Inferior parietal cortex (tissue), 1 donor: ENCODE measurements around the gene CHST15.

ENCODE experiments used
- DNase-seq: peaks from one replicate; pipeline ENCODE4 v3.0.0-alpha.2; 2016; ENCODE audit errors: extremely low spot score

The CHST15 gene

DNA sequence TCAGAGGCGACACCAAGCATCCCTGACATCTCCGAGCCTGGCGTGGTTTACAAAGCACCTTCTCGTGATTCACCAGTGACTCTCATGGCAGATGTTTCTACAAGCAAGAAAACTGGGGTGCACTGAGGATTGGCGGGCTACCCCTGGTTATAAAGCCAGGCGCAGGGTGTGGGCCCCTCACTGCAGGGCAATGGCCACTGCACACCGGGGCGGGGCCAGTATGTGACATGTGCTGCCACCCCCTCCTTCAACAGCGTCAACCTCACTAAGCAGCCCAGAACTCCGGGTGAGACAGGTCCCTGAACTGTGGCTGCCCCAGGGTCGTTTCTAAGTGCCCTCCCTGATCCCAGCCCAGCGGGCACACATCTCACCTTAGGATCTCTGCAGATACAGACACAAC, 63.8 kb downstream of the CHST15 start:
- no peak for DNase-seq

DNA sequence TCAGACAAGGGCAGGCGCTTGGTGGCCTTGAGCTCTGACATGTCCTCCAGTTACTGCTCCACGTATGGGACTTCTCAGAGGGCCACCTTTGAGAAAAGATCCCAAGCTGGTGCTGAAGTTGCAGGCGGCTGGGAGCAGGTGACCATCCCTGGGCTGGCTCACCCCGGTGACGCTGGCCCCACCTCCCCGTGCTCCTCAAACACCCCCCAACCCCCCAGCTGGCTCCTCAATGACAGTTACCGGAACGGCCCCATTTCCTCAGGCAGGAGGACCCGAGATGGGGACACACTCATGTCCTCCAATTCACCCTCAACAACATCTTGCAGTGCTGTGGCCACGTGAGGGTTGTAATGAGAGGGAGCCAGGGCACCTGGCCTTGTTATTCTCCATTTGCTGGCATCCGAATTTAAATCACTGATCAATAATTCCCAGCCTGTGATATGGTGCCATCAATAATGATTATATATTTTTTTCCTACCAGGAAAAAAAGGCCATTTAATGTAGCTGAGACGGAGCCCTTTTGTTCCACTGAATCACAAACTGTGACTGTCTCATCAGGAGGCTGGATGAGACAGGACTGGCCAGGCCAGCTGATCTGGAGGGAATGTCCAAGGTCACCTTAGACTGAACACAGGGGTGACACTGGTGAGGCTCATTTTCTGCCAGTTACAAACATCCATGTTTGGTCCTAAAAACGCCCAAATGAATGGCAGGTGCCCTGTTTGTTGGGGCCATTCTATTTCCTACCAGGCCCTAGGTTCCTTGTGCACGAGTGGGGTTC, 64.5 kb downstream of the CHST15 start:
- no peak for DNase-seq

DNA sequence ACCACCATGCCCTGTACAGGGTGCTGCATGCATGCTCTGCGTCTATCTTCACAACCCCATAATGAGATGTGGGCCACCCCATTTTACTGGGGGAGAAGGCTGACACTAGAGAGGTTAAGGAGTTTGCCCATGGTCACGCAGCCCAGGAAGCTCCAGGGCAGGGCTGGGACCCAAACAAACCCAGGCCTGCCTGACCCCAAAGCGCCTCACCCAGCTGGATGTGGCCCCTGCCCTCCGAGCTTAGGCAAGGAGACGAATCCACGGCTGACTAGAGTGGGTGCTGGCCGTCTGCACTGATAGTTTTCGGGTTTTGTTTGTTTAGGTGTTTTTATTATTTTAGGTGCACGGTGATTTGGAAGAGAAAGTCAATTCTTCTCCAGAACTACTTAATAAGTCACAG, 65.7 kb downstream of the CHST15 start:
- no peak for DNase-seq

DNA sequence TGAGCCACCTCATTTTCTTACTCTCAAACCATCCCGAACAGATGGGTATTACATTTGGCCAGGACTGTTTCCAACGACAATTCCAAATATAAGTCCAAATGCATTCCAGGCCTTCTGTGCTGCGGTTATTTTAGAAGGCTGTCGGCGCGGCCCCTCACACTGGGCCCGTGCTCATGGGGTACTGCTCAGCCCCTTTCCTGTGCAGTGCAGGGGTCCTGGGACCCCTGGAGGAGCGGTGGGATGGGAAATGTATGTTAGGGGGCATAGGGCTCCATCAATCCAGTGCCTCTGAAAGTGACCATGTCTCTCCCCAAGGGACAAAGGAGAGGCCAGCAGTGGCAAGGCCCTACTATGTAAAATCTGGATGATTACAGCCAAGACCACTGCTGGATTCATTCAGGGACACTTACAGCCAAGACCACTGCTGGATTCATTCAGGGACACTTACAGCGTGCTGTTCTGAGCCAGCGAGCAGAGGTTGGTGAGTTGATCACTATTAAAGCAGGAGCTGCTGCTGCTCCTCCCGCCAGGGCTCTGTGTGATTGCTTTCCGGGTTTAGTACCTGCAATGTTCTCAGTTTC, 66.3 kb downstream of the CHST15 start:
- no peak for DNase-seq

DNA sequence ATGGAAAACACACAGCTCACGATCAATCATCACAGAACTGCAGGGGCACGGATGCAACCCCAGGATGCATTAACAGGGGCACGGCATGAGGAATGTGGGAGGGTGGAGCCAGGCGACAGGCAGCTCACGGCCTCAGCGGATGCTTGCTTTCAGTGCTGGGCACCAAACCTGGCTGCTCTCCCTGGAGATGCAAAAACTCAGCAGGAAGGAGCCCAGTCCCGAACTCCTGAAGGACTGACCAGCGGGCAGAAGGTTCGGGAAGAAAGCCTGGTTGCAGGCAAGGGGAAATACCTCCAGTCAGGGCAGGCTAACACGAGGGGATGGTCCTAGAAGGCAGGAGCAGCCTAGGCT, 66.8 kb downstream of the CHST15 start:
- DNase-seq, result no peak

DNA sequence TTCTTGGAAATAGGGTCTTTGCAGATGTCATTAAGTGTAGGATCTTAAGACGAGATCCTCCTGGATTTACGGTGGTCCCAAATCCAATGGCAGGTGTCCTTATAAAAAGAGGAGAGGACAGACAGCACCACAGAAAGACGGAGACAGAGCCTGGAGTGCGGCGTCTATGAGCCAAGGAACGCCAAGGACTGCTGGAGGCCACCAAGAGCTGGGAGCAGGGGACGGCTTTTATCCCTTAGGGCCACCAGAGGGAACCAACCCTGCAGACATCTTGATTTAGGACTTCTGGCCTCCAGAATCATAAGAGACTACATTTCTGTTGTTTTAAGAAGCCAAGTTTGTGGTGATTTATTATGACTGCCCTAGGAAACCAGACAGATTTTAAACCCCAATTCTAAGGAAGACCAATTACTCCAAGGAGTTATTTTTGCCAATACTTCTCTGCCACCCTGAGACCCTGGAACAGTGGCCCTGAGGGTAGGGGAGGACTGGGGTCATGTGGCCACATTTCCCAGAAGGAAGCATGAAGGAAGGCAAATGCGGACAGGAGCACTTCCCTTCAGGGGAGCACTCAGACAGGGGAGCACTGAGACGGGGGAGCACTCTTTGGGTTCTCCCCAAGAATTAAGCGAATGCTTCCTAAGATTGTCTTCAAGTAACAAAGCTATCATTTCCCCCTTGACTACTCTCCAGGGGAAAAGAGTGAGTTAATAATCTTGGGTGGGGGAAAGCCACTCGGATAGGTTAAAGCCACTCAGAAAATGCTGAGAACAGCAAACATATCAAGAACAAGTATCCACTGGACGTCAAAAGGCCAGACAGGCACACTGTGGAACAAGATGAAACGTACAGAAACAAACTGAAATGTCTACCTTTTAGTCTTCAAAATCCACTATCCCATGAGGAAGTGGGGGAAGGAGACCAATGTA, 67.5 kb downstream of the CHST15 start:
- no peak for DNase-seq

DNA sequence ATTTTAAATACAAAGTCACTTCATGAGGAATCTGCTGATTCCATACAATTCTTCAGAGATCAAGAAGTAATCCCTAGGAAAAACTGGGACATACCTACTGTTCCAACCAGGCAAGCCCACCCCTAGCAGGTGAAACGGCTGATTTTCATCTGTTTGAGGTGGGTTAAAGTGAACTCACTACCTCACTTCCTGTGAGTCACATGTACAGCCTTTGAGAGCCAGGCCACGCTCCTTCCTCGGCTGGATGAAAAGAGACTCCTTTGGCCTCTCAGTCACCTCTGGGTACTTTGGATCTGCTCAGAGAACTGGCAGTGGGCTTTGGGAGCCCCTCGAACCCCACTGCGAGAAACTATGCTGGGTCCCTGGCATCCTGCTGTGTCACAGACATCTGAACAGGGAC, 68.2 kb downstream of the CHST15 start:
- no peak for DNase-seq

DNA sequence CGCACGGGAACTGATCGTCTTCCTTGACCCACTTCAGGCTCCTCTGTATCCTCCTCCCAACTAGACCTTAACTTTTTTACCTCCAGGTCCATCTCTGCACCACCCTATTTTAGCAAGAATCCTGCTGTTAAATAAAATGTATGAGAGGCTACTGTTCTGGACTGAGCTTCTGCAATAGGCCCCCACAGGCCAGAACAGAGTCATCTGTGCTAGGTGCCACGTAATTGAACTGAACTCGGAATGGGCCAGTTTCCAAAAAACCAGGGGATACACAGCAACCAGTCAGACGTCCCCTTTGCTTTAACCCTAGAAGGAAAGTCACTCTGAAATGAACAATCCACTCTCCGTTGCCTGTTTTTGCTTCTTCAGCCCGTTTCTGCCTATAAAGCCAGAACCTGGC, 71.3 kb downstream of the CHST15 start:
- DNase-seq, result no peak

DNA sequence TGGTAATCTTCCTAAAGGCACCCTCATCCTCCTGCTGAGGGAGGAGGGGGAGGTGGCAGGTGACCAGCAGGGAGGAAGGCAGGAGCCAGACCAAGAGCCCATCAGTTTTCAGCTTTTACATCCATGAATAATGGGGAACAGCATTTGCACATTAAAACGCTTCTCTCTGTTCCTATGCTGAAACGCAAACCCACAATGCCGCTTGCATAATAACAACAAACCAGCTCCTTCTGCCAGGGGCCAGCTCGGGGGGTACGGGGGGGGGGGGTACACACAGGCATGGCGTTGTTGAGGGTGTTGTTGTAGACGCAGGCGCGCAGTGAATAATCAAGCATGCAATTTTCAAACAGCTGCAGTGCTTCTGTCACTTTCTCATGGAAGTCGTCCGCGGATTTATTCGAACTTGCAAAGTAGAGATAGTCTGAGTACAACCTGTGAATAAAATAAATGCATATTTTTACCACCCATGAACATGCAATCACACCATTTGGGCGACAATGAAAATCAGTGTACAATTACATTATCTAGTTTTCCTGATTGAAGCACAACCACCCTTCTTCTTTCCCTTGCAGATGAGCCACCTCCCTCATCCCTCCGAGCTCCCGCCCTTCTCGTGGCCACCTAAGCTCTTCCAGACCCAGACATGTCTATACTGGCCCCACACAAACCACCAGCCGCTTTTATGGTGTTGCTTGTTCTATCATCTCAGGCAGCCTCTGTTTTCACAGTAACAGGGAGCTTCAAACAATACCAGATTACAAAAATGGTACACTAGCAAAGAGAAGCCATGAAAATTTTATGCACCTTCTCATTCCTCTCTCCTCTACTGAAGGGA, 72.2 kb downstream of the CHST15 start:
- DNase-seq, result no peak

DNA sequence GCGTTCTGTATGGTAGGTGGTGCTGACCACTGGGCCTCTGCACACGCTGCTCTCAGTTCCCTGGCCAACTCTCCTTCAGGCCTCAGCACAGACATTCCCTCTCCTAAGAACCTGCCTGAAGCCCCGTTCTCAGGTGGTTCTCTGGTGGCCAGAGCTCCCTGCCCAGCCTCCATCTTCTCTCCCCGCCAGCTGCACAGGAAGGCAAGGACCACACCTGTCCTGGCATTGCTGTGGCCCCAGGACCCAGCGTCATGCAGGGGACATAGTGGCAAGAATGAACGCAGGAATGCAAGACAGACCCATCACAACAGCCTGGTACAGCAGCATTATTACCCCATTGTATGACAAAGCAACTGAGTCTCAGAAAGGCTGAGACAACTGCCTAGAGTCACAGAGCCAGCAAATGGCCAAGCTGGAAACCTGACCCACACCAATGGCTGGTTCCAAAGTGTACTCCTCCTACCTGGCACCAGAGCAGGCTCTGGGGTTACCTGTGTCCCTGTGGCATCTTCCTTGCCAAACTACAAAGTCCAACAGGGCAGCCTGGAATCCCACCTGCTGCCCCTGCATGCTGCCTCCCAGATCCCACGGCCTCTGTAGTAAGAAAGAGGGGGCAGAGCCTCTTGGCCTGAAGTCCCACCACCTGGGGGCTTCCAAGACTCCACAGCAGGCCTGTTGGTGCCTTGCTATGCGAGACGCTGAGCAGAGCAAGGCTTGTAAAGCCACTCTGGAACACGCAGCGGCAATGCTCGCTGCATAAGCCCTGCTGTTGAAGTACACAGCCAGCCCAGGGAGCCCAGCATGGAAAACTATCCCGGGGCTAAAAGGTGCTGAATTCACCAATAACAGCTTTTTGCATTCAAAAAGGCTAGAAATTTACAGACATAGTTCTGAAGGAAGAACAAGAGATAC, 73.3 kb downstream of the CHST15 start:
- DNase-seq, result no peak

DNA sequence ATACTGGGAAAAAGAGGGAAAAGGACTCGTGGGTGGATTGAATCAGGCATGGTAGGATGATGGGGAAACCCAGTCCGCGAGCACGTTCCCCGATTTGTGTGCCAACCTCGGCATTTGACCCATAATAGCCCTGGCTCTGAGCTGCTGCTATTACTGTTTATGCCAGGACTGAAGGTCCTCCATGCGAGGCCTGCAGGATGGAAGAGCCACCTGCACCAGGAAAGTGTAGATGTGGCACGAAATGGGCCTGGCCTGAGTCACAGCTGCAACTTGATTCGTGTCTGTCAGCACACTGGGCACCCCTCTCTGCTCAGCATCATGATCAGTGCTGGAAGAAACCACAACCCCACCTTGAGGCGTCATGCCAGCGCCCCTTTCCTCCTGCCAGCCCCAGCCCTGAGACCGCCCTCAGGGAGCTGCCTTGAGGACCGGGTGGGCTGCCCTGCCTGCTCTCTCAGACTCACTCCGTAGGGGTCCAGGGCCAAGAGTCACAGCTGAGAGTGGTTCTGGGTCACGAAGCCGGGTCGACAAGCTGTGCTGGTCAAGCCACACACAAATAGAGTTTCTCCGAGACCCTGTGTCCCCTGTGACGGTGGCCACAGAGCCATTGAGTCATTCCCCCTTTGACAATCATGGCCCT, 74.4 kb downstream of the CHST15 start:
- no peak for DNase-seq

DNA sequence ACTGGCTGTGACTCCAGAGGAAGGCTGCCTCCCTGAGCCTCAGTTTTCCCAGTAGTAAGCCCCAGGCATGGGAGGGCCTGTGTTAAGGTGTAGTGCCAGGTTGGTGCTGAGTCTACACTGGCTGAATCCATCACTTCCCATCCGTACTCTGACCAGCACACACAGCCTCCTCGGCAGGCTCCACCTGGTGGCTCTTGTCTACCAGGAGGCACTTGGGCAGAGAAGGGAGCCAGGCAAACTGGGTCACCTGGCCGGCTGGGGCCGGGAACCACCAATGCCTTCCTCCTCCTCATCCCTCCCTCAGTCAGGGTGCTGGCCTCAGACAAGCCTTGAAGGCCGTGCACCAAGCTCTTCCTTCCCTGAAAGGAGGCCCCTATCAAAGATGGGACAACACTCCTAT, 75.7 kb downstream of the CHST15 start:
- DNase-seq, result no peak

DNA sequence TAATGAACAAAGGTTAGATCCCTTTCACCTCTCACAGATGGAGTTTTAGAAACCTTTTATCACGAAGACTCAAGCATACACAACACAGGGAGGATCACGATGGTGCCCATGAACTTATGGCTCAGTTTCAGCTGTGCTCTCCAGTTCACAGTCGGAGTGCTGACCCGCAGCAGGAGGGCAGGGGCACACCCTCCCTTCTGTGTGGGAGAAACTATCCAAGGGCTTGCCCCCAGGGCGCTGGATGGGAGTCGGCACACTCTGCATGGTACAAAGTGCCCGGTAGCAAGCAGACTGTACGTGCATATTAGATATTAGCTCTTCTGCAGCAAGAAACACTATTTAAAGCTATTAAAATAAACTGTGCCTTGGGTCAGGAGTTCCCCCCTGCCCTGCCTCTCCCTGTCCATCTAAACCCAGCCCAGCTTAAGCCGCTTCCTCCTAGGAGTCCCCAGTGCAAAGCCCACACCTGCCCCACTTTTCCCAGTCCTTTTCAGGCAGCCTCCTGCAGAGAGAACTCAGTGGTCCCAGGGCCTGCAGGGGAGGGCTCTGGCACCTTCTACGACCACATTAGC, 76.5 kb downstream of the CHST15 start:
- no peak for DNase-seq

DNA sequence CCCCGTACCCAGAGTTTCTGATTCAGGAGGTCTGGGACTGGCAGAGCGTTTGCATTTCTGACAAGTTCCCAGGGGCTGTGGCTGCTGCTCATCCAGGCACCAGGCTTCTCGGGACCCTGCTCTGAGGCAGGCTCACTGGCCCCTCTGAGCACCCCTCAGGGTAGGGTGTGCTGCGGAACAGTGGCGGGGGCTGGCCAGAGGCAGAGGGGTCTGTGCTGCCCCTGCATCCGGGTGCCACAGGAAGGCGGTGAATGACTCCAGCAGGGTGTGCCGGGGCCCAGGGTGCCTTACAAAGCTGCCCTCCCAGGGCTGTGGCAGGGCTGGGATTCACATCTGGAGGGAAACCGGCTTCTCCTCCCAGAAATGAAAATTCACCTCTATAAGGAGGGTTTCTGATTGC, 77.4 kb downstream of the CHST15 start:
- no peak for DNase-seq

DNA sequence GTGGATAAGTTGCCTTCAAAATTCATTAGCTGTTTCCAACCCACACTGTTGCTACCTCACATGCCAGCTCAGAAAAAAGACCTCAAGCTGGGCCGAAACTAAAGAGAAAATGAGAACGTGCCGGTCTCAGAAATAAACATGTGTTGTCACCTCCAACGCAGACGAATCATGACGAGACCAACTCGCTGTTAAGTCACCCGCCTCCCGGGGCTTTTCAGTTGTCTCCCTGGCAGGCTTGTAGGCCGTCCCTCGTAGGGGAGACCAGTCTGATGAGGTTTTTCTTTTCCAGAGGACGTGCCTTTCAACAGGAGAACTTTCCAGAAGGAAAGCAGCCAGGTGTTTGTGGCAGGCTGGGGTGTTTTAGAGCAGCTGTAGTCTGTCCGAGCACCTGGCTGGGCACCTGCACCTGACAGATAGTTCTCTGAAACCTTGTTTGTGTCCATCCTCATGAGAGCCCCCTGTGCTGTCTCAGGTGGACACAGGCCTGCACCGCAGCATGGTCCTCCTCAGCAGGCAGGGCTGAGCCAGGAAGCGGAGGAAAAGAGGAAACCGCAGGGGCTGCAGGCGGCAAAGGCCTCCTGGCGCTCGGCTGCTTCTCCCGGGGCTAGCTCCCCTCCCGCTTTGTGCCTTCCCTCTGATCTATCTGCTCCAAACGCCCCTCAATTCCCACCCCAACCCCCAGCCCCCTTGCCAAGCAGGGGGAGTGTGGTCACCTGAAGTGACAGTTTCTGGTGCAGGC, 78.8 kb downstream of the CHST15 start:
- DNase-seq, result no peak

DNA sequence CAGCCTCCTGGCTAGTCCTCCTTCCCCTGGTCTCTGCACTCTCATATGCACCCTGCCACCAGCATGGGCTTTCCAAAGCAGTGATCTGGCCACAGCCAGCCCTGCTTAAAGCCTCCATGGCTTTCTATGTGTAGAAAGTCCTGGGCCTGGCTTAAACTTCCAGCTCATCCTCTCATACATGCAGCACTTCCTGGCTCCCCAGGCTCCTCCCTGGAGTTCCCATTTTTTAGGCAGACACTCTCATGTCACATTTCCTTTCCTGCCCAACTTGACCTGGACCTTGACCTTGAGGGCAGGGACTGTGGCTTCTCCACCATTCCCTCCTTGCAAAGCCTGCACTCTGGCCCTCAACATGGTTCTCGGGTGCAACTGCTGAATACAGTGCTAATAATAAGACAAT, 79.5 kb downstream of the CHST15 start:
- DNase-seq, result no peak

DNA sequence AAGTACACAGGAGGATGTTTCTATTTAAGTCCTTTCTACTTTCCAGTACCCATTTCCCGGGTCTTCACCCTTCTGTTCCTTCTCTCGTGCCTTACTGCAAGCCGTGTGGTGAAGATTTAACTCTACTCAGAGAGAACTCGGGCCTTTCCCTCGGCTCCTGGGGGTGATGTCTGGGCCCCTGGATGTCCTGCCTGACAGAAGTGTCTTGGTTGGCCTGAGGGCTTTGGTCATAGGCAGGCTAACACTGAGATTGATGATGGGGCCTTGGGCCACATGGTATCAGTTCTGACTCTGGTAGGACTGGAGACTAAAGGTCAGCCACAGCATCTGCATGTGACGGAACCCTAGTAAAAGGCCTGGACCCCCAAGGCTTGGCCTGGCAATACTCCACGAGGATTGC, 80.4 kb downstream of the CHST15 start:
- DNase-seq, result no peak

DNA sequence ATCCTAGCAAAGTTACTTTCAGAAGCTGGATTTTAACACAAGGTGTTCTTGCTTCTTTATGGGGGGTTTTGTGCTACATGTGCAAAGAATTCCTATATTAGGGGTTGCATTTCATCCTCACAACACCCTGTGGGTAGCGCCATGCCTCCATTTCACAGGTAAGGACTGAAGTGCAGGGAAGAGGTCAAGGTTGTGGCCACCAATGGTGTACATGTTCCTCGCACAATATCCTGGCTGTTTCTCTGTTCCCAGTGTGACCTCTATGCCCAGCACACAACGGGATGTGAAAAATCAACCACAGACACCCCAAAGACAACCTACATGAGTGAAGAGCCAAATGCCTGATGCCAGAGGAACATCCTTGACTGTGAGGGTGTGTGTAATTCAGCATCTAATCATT, 80.8 kb downstream of the CHST15 start:
- no peak for DNase-seq

DNA sequence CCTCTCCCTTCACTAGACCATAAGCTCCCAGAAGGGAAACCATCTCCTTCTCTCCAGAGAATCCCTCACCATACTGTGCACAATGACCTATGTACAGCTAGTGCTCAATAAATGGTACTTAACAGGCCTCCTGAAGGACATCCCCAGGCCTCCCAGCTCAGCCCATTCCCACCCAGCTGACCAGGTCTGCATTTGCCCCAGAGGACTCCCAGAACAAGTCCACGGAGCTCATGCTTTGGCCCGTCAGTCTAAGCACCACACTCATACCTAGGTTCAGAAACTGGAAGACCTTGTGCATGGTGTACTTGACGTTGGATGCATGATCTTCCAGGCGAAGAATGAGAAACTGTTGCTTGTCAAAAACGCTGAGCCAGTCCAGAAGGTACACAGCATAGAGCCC, 81.3 kb downstream of the CHST15 start:
- DNase-seq, result no peak
